Head of caudate nucleus (tissue), 42 donors: ENCODE results near the gene KCNQ1OT1.

ENCODE experiments used
- DNase-seq, 42 donors: peaks; one replicate each; pipeline versions ENCODE4 v3.0.0 to v3.0.0-alpha.2; 2020 to 2021; ENCODE audit warnings: mixed read lengths in 7 of 42
- intact Hi-C: fragments of 100-400 bp; cut with DNase I; formaldehyde crosslinking; loops from one replicate; pipeline ENCODE4 v1.15.0; 2022

Gene KCNQ1OT1

GRCh38 chr11:2664791-2665525, 34.8 kb downstream of the KCNQ1OT1 start:
- DNase-seq = peak in 4 of 42 donors; percentile 3 to 28 (median 15)
- intact Hi-C loops = no loop called here

GRCh38 chr11:2664376-2664775, 35.4 kb downstream of the KCNQ1OT1 start:
- intact Hi-C loops = no loop called here
- DNase-seq = peak in 3 of 42 donors; percentile 7 to 29 (median 16)

GRCh38 chr11:2663915-2664314, 35.9 kb downstream of the KCNQ1OT1 start:
- intact Hi-C loops = no loop called here
- no peak for DNase-seq

GRCh38 chr11:2663506-2663905, 36.3 kb downstream of the KCNQ1OT1 start:
- intact Hi-C loops = no loop called here
- DNase-seq = peak in 1 of 42 donors; percentile 3

GRCh38 chr11:2662430-2663299, 37.1 kb downstream of the KCNQ1OT1 start:
- DNase-seq = peak in 3 of 42 donors; percentile 16 to 44 (median 36)
- intact Hi-C loops = no loop called here

- DNase-seq = peak in 1 of 42 donors; percentile 5
- intact Hi-C loops = no loop called here
Measured at GRCh38 chr11:2662024-2662312, 37.8 kb downstream of the KCNQ1OT1 start.

- intact Hi-C loops = no loop called here
- no peak for DNase-seq
Measured at GRCh38 chr11:2661173-2662023, 38.4 kb downstream of the KCNQ1OT1 start.

- DNase-seq = no peak
- intact Hi-C loops = no loop called here
Measured at GRCh38 chr11:2660357-2660939, 39.3 kb downstream of the KCNQ1OT1 start.

GRCh38 chr11:2657697-2658284, 42.0 kb downstream of the KCNQ1OT1 start:
- intact Hi-C loops = no loop called here
- DNase-seq = no peak

- intact Hi-C loops = no loop called here
- DNase-seq = no peak
Measured at GRCh38 chr11:2656859-2657258, 42.9 kb downstream of the KCNQ1OT1 start.

GRCh38 chr11:2655834-2656622, 43.8 kb downstream of the KCNQ1OT1 start:
- no peak for DNase-seq
- intact Hi-C loops = no loop called here

GRCh38 chr11:2655016-2655719, 44.6 kb downstream of the KCNQ1OT1 start:
- no peak for DNase-seq
- intact Hi-C loops = no loop called here

- DNase-seq = peak in 1 of 42 donors; percentile 26
- intact Hi-C loops = no loop called here
Measured at GRCh38 chr11:2653930-2654739, 45.7 kb downstream of the KCNQ1OT1 start.

- intact Hi-C loops = no loop called here
- DNase-seq = no peak
Measured at GRCh38 chr11:2653198-2653551, 46.6 kb downstream of the KCNQ1OT1 start.

GRCh38 chr11:2652333-2653197, 47.2 kb downstream of the KCNQ1OT1 start:
- DNase-seq = no peak
- intact Hi-C loops = no loop called here

GRCh38 chr11:2651826-2652271, 47.9 kb downstream of the KCNQ1OT1 start:
- intact Hi-C loops = no loop called here
- no peak for DNase-seq
